Uterus (tissue), 2 donors: ENCODE measurements around the gene MYLK3.

ENCODE experiments used
- CTCF ChIP-seq, 4 experiments: fragments of 200-600 bp in 2 of 4; fragments of 450-650 bp in 2 of 4; sonication (generic) in 2 of 4; IDR thresholded peaks; one replicate each; pipeline ENCODE4 v1.5.1; 2016 to 2019; ENCODE audit warnings: antibody characterized with exemption in 4 of 4, mild to moderate bottlenecking in 2 of 4, moderate library complexity in 1 of 4
- POLR2A ChIP-seq, 2 donors: fragments of 450-650 bp; IDR thresholded peaks; one replicate each; pipeline ENCODE4 v1.6.1; 2016; ENCODE audit warnings: antibody characterized with exemption in 2 of 2, mild to moderate bottlenecking in 1 of 2, moderate library complexity in 1 of 2

- TF ChIP-seq POLR2A (IDR thresholded peaks at IDR 0.05) = no peak
- TF ChIP-seq CTCF (IDR thresholded peaks at IDR 0.05) = no peak
Observed at GRCh38 chr16:46729326-46729995, 18.7 kb downstream of the MYLK3 start.
